Activated CD8-positive, alpha-beta T cell treated with anti-CD3 and anti-CD28 coated beads for 36 hours (primary cell): Measurements from ENCODE around the gene EXTL1. TPM values are rescaled to one million over a fixed set of nuclear protein-coding genes. Genes with fewer than 3 reads are reported as not detected.

ENCODE experiments used
- ATAC-seq: fragments of 200-7000 bp; cut with Tn5 transposase; one replicate; pipeline ENCODE4 v1.10.0; 2021; ENCODE audit warnings: mild to moderate bottlenecking, moderate library complexity
- CTCF ChIA-PET: fragments of 350-600 bp; sonication (Branson Sonifier 250); formaldehyde crosslinking; loops from one replicate; lab custom pipeline; 2021; ENCODE audit warnings: antibody characterized with exemption; lab: Charles Lee
- POLR2A ChIA-PET: fragments of 350-600 bp; sonication (Branson Sonifier 250); formaldehyde crosslinking; loops from one replicate; lab custom pipeline; 2021; ENCODE audit warnings: antibody characterized with exemption; lab: Charles Lee
- DNase-seq: peaks from one replicate; pipeline ENCODE4 v3.0.0-alpha.2; 2020
- H3K27ac Mint-ChIP-seq: one replicate; pipeline ENCODE4 v1.8.0; 2021; ENCODE audit warnings: mild to moderate bottlenecking, mixed read lengths
- H3K27me3 Mint-ChIP-seq: one replicate; pipeline ENCODE4 v1.8.0; 2021; ENCODE audit warnings: mixed read lengths
- H3K36me3 Mint-ChIP-seq: one replicate; pipeline ENCODE4 v1.8.0; 2021; ENCODE audit warnings: low read depth, mixed read lengths
- H3K4me1 Mint-ChIP-seq: one replicate; pipeline ENCODE4 v1.8.0; 2021; ENCODE audit warnings: low read depth, mixed read lengths
- H3K4me3 Mint-ChIP-seq: one replicate; pipeline ENCODE4 v1.8.0; 2021; ENCODE audit warnings: mild to moderate bottlenecking, moderate library complexity, mixed read lengths
- H3K9me3 Mint-ChIP-seq: one replicate; pipeline ENCODE4 v1.8.0; 2021; ENCODE audit warnings: mixed read lengths
- CTCF ChIP-seq: fragments of 200-600 bp; IDR thresholded peaks from one replicate; pipeline ENCODE4 v1.8.0; 2022; ENCODE audit warnings: antibody characterized with exemption, mild to moderate bottlenecking
- intact Hi-C: fragments of 100-400 bp; cut with micrococcal nuclease; formaldehyde crosslinking; loops from one replicate; pipeline ENCODE4 v1.10.0; 2022
- total RNA-seq, 2 experiments: library from RNA; stranded (reverse); gene quantifications; one replicate each; pipeline ENCODE4 v1.2.3, GENCODE V29; 2021

The EXTL1 gene
- total RNA-seq, 2 experiments from 2014 or later, result not detected

DNA sequence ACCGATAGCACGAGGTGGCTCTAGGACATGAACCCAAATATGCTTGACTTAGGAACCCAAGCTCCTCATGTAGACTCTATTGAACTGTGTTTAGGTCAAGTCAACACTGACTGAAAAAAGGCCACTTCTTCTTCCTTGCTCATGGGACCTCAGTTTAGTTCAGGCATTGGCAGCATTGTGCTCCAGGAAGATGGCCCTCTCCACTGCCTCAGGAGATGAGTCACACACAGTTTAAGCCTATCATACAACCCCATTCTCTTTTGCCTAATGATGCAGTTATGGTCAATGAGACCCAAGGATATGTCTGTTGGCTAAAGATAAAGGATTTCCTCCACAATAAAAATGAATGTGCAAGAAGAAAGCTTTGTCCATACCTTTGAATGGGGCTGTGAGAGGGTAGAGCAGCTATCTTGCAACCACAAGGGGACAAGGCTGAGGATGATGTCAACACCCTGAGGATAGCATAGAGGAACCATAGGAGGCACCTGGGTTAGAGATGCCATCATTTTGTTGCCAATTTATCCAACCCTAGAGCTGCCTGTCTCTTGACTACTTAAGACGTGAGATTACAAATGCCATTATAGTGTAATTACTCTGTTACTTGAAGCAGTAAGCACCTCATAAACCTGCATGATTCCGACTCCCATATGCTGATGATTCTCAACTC is 48.9 kb downstream of the EXTL1 start:
- no peaks in the 10 kb centered on the region for H3K4me1 Mint-ChIP-seq
- no peak for TF ChIP-seq CTCF
- CTCF ChIA-PET, result interaction anchor here (1.0 to 1.3 kb wide), 3 partner anchors 34 to 99 kb away, joined by 4 to 5 read pairs (median 4); partner anchors contain the start of gene ZNF593

DNA sequence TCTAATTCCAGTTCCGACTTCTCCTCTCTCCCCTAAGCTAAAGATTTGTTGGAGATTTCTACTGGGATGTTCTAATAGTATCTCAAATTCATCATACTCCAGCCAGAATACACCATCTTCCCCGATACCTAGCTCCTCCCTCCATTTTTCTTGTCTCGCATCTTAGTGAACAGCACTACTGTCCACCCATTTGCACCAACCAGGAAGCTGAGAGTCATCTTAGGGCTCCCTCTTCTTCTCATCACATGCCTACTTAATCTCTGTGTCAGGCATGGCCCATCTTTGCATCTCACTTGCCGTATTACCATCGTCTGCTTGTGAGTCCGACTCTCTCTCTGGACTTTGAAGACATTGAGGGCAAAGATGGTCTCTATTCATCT is 49.4 kb downstream of the EXTL1 start:
- intact Hi-C loops, result no loop called here
- no peak for DNase-seq
- no peaks in the 10 kb centered on the region for H3K9me3 Mint-ChIP-seq
- no peak for TF ChIP-seq CTCF
- no peak overlapping the region for H3K4me3 Mint-ChIP-seq
- no peaks in the 10 kb centered on the region for H3K4me1 Mint-ChIP-seq
- H3K27me3 Mint-ChIP-seq, result peaks cover 12% of the 10 kb centered on the region
- H3K27ac Mint-ChIP-seq, result no peak overlapping the region
- H3K36me3 Mint-ChIP-seq, result no peaks in the 10 kb centered on the region
- ChIA-PET CTCF (interaction anchor here (1.0 to 1.3 kb wide), 3 partner anchors 35 to 99 kb away, joined by 4 to 5 read pairs (median 4); partner anchors contain the start of gene ZNF593), POLR2A (no interaction called here)
- ATAC-seq, result no peak

More for the DNA sequence above, 48.9 kb downstream of the EXTL1 start:
- no peak for ATAC-seq
- no peak for DNase-seq
- intact Hi-C loops, result no loop called here
- Mint-ChIP-seq H3K27ac (no peak overlapping the region), H3K4me3 (no peak overlapping the region), H3K27me3 (peaks cover 11% of the 10 kb centered on the region), H3K36me3 (no peaks in the 10 kb centered on the region), H3K9me3 (no peaks in the 10 kb centered on the region)
- POLR2A ChIA-PET, result no interaction called here

- ChIA-PET CTCF (no interaction called here), POLR2A (interaction anchor here (0.8 kb wide), 1 partner anchor 197 kb away, joined by 3 read pairs; no protein-coding TSS in a partner anchor)
- Mint-ChIP-seq H3K27me3 (peaks cover 16% of the 10 kb centered on the region), H3K4me3 (no peak overlapping the region), H3K27ac (no peak overlapping the region), H3K36me3 (no peaks in the 10 kb centered on the region), H3K9me3 (no peaks in the 10 kb centered on the region), H3K4me1 (no peaks in the 10 kb centered on the region)
- intact Hi-C loops, result no loop called here
- no peak for TF ChIP-seq CTCF
- no peak for ATAC-seq
- no peak for DNase-seq
Observed at GRCh38 chr1:26072305-26072704, 50.7 kb downstream of the EXTL1 start.

DNA sequence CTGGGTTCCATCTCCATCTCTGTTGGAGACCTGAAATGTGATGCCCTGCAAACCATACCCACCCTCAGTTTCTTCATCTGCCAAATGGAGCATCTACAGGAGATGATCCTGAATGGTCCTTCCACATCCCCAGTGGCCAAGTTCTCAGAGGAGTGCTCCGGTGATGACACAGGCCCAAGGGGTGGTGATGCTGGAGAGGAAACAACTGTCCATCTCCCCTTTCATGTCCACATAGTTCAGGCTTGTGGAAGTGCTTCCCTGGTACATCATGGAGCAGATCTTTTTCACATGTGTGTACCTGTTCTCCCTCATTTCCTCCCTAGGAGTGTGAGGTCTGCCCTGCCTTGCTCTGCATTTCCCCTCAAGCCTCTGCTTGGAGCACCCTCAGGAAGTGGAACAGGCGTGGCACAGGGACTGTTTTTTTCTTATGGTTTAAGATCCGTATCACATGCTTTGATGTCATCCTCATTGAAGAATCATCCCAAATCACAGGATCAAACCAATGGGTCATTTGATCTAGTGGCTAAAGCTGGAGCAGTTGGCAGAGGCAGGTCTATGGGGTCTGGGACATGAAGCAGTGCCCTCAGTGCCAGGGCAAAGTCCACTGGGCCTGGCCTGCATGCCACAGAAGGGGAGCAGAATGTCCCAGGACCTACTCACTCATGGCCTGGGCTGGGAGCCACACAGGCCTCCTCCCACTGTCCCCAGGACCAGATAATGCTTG is 54.0 kb downstream of the EXTL1 start:
- Mint-ChIP-seq H3K27ac (no peak overlapping the region), H3K27me3 (peaks cover 19% of the 10 kb centered on the region), H3K36me3 (no peaks in the 10 kb centered on the region), H3K9me3 (no peaks in the 10 kb centered on the region), H3K4me1 (no peaks in the 10 kb centered on the region), H3K4me3 (no peak overlapping the region)
- no peak for ATAC-seq
- CTCF ChIA-PET, result interaction anchor here (1.0 kb wide), 1 partner anchor 11 kb away, joined by 4 read pairs; no protein-coding TSS in a partner anchor
- DNase-seq, result no peak
- POLR2A ChIA-PET, result no interaction called here
- intact Hi-C loops, result no loop called here
- no peak for TF ChIP-seq CTCF

- Mint-ChIP-seq H3K27ac (no peak overlapping the region), H3K36me3 (no peaks in the 10 kb centered on the region), H3K27me3 (peaks cover 15% of the 10 kb centered on the region), H3K4me1 (no peaks in the 10 kb centered on the region), H3K4me3 (no peak overlapping the region), H3K9me3 (no peaks in the 10 kb centered on the region)
- TF ChIP-seq CTCF, result no peak
- ChIA-PET POLR2A (no interaction called here), CTCF (no interaction called here)
- intact Hi-C loops, result no loop called here
- DNase-seq (no peak), ATAC-seq (no peak)
Observed at GRCh38 chr1:26077524-26077923, 55.9 kb downstream of the EXTL1 start.
